GM19240 (cell line): ENCODE results near the gene STXBP3.
A peak's percentile ranks its signal among the peaks of the same experiment; 100 is the strongest.
"Not testable (repeated sequence)": the region's sequence is repeated elsewhere in the genome, so short reads cannot be mapped to it uniquely, and the experiment has no call there.

Experiments used
- DNase-seq: peaks from one replicate; pipeline ENCODE4 v3.0.0; 2011; ENCODE audit warnings: low spot score; ENCODE audit not compliant: insufficient read length

Gene STXBP3

GRCh38 chr1:108746382-108747170 lies at the start of gene STXBP3:
Gene STXBP3 (plus strand): TSS chr1:108746674. CDS start chr1:108746738, 64 bp downstream.
- peak; percentile 91 for DNase-seq

GRCh38 chr1:108699375-108700332 lies 46.8 kb upstream of the STXBP3 start:
- no peak for DNase-seq

GRCh38 chr1:108701176-108701849 lies 45.2 kb upstream of the STXBP3 start:
- DNase-seq: no peak

GRCh38 chr1:108702109-108702508 lies 44.4 kb upstream of the STXBP3 start:
- not testable (repeated sequence) for DNase-seq

- no peak for DNase-seq
Observed at GRCh38 chr1:108703939-108704338, 42.5 kb upstream of the STXBP3 start.

GRCh38 chr1:108704496-108704895 lies 42.0 kb upstream of the STXBP3 start:
- no peak for DNase-seq

GRCh38 chr1:108706643-108707042 lies 39.8 kb upstream of the STXBP3 start:
- DNase-seq: no peak

GRCh38 chr1:108708691-108709660 lies 37.5 kb upstream of the STXBP3 start:
- no peak for DNase-seq

- no peak for DNase-seq
Observed at GRCh38 chr1:108712606-108713150, 33.8 kb upstream of the STXBP3 start, which contains the start of gene FNDC7. Gene FNDC7 (plus strand): TSS chr1:108712908. CDS start chr1:108712934, 26 bp downstream.

- no peak for DNase-seq
Observed at GRCh38 chr1:108715932-108716331, 30.5 kb upstream of the STXBP3 start.

GRCh38 chr1:108716437-108717230 lies 29.8 kb upstream of the STXBP3 start:
- DNase-seq: no peak

- DNase-seq: no peak
Observed at GRCh38 chr1:108717774-108718316, 28.6 kb upstream of the STXBP3 start.

- DNase-seq: no peak
Observed at GRCh38 chr1:108718927-108719655, 27.4 kb upstream of the STXBP3 start.

- DNase-seq: no peak
Observed at GRCh38 chr1:108719656-108720435, 26.6 kb upstream of the STXBP3 start.

- no peak for DNase-seq
Observed at GRCh38 chr1:108722292-108722691, 24.2 kb upstream of the STXBP3 start.

GRCh38 chr1:108725906-108726305 lies 20.6 kb upstream of the STXBP3 start:
- DNase-seq: no peak

GRCh38 chr1:108728327-108728923 lies 18.0 kb upstream of the STXBP3 start:
- no peak for DNase-seq
